ENCODE results near the gene NBDY.

NBDY gene

DNA sequence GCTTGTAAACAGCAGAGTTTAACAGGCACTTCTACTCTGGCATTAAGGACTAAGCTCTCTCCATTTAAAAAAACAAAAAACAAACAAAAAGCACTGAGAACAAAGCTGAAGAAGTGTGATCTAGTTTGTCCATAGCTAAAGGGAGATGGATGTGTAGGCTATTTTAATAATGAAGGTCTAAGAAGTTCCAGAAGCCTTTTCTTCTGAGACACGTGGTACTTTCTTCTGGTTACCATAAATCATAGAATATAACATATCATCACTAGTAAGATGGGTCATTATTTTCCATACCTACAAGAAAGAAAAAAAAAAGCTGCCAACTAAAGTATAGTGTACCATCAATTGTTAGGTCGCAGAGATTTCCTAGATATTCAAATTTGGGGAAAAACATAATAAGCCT, 722 bp upstream of the NBDY start:
- ATAC-seq: peak; percentile 41; the same call in 2 of the 3 replicates
- no peak for TF ChIP-seq RARB (CRISPR knock-in tag; IDR thresholded peaks at IDR 0.05)
- TF ChIP-seq, protein P1, sequence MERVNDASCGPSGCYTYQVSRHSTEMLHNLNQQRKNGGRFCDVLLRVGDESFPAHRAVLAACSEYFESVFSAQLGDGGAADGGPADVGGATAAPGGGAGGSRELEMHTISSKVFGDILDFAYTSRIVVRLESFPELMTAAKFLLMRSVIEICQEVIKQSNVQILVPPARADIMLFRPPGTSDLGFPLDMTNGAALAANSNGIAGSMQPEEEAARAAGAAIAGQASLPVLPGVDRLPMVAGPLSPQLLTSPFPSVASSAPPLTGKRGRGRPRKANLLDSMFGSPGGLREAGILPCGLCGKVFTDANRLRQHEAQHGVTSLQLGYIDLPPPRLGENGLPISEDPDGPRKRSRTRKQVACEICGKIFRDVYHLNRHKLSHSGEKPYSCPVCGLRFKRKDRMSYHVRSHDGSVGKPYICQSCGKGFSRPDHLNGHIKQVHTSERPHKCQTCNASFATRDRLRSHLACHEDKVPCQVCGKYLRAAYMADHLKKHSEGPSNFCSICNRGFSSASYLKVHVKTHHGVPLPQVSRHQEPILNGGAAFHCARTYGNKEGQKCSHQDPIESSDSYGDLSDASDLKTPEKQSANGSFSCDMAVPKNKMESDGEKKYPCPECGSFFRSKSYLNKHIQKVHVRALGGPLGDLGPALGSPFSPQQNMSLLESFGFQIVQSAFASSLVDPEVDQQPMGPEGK (CRISPR knock-in tag; IDR thresholded peaks at IDR 0.05; ENCODE audit: borderline replicate concordance): no peak
- no peak for TF ChIP-seq TCF4 (CRISPR knock-in tag; IDR thresholded peaks at IDR 0.05; ENCODE audit: borderline replicate concordance)
- TF ChIP-seq OSR1 (CRISPR knock-in tag; IDR thresholded peaks at IDR 0.05): no peak
- no peak for TF ChIP-seq ARNTL (CRISPR knock-in tag; IDR thresholded peaks at IDR 0.05; ENCODE audit: borderline replicate concordance, low read depth)
- no peak for TF ChIP-seq ZFP30 (CRISPR knock-in tag; IDR thresholded peaks at IDR 0.05)
- no peak for TF ChIP-seq ZFP3 (CRISPR knock-in tag; IDR thresholded peaks at IDR 0.05)
- TF ChIP-seq ZNF565 (CRISPR knock-in tag; conservative IDR thresholded peaks at IDR 0.05; ENCODE audit: low read depth): no peak
- no peak for TF ChIP-seq ZNF70 (CRISPR knock-in tag; IDR thresholded peaks at IDR 0.05)
- TF ChIP-seq GLIS3 (CRISPR knock-in tag; IDR thresholded peaks at IDR 0.05): no peak
- TF ChIP-seq, protein P2, sequence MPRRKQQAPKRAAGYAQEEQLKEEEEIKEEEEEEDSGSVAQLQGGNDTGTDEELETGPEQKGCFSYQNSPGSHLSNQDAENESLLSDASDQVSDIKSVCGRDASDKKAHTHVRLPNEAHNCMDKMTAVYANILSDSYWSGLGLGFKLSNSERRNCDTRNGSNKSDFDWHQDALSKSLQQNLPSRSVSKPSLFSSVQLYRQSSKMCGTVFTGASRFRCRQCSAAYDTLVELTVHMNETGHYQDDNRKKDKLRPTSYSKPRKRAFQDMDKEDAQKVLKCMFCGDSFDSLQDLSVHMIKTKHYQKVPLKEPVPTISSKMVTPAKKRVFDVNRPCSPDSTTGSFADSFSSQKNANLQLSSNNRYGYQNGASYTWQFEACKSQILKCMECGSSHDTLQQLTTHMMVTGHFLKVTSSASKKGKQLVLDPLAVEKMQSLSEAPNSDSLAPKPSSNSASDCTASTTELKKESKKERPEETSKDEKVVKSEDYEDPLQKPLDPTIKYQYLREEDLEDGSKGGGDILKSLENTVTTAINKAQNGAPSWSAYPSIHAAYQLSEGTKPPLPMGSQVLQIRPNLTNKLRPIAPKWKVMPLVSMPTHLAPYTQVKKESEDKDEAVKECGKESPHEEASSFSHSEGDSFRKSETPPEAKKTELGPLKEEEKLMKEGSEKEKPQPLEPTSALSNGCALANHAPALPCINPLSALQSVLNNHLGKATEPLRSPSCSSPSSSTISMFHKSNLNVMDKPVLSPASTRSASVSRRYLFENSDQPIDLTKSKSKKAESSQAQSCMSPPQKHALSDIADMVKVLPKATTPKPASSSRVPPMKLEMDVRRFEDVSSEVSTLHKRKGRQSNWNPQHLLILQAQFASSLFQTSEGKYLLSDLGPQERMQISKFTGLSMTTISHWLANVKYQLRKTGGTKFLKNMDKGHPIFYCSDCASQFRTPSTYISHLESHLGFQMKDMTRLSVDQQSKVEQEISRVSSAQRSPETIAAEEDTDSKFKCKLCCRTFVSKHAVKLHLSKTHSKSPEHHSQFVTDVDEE (CRISPR knock-in tag; IDR thresholded peaks at IDR 0.05): no peak
- TF ChIP-seq, protein P3, sequence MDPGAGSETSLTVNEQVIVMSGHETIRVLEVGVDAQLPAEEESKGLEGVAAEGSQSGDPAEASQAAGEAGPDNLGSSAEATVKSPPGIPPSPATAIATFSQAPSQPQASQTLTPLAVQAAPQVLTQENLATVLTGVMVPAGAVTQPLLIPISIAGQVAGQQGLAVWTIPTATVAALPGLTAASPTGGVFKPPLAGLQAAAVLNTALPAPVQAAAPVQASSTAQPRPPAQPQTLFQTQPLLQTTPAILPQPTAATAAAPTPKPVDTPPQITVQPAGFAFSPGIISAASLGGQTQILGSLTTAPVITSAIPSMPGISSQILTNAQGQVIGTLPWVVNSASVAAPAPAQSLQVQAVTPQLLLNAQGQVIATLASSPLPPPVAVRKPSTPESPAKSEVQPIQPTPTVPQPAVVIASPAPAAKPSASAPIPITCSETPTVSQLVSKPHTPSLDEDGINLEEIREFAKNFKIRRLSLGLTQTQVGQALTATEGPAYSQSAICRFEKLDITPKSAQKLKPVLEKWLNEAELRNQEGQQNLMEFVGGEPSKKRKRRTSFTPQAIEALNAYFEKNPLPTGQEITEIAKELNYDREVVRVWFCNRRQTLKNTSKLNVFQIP (CRISPR knock-in tag; IDR thresholded peaks at IDR 0.05; ENCODE audit: borderline replicate concordance, low read depth): no peak
- TF ChIP-seq CSDC2 (CRISPR knock-in tag; IDR thresholded peaks at IDR 0.05): no peak
- TF ChIP-seq ZNF8 (CRISPR knock-in tag; IDR thresholded peaks at IDR 0.05): no peak
- no peak for TF ChIP-seq PPARA (CRISPR knock-in tag; IDR thresholded peaks at IDR 0.05; ENCODE audit: borderline replicate concordance)
- TF ChIP-seq ZC3H10 (CRISPR knock-in tag; IDR thresholded peaks at IDR 0.05): no peak
- no peak for TF ChIP-seq ISL1 (CRISPR knock-in tag; IDR thresholded peaks at IDR 0.05)
- no peak for TF ChIP-seq SNAI2 (CRISPR knock-in tag; IDR thresholded peaks at IDR 0.05)
- TF ChIP-seq ESRRG (CRISPR knock-in tag; IDR thresholded peaks at IDR 0.05): no peak
- TF ChIP-seq, protein P4, sequence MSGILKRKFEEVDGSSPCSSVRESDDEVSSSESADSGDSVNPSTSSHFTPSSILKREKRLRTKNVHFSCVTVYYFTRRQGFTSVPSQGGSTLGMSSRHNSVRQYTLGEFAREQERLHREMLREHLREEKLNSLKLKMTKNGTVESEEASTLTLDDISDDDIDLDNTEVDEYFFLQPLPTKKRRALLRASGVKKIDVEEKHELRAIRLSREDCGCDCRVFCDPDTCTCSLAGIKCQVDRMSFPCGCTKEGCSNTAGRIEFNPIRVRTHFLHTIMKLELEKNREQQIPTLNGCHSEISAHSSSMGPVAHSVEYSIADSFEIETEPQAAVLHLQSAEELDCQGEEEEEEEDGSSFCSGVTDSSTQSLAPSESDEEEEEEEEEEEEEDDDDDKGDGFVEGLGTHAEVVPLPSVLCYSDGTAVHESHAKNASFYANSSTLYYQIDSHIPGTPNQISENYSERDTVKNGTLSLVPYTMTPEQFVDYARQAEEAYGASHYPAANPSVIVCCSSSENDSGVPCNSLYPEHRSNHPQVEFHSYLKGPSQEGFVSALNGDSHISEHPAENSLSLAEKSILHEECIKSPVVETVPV (CRISPR knock-in tag; IDR thresholded peaks at IDR 0.05): no peak

DNA sequence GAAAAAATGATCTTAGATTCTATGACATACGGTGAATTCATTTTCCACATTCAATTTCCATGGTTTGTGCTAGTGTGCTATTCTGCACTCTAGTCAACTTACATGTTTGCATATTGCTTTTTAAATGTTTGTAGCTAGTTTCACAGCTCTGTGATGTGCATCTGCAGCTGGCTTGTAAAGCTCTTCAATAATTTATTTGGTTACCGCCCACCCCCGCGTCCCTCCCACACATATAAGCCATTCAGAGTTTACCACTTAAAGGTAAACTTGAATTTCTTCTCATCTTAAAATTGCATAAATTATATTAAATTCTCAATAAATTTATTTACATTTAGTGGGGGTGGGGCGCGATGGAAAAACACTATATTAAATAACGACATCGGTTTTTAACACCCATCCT, 291 bp upstream of the NBDY start:
- peak; percentile 72 for ATAC-seq
- TF ChIP-seq ZNF565 (CRISPR knock-in tag; conservative IDR thresholded peaks at IDR 0.05; ENCODE audit: low read depth): no peak
- TF ChIP-seq, protein P4 (CRISPR knock-in tag; IDR thresholded peaks at IDR 0.05): no peak
- no peak for TF ChIP-seq TCF4 (CRISPR knock-in tag; IDR thresholded peaks at IDR 0.05; ENCODE audit: borderline replicate concordance)
- TF ChIP-seq, protein P3 (CRISPR knock-in tag; IDR thresholded peaks at IDR 0.05; ENCODE audit: borderline replicate concordance, low read depth): no peak
- no peak for TF ChIP-seq CSDC2 (CRISPR knock-in tag; IDR thresholded peaks at IDR 0.05)
- TF ChIP-seq, protein P2 (CRISPR knock-in tag; IDR thresholded peaks at IDR 0.05): no peak
- no peak for TF ChIP-seq TOX (CRISPR knock-in tag; IDR thresholded peaks at IDR 0.05; ENCODE audit: borderline replicate concordance)
- no peak for TF ChIP-seq ISL1 (CRISPR knock-in tag; IDR thresholded peaks at IDR 0.05)
- no peak for TF ChIP-seq PPARA (CRISPR knock-in tag; IDR thresholded peaks at IDR 0.05; ENCODE audit: borderline replicate concordance)
- TF ChIP-seq ARNTL (CRISPR knock-in tag; IDR thresholded peaks at IDR 0.05; ENCODE audit: borderline replicate concordance, low read depth): no peak
- no peak for TF ChIP-seq ZNF70 (CRISPR knock-in tag; IDR thresholded peaks at IDR 0.05)
- TF ChIP-seq BACH2 (CRISPR knock-in tag; IDR thresholded peaks at IDR 0.05; ENCODE audit: borderline replicate concordance): no peak
- TF ChIP-seq SNAI2 (CRISPR knock-in tag; IDR thresholded peaks at IDR 0.05): no peak
- no peak for TF ChIP-seq RARB (CRISPR knock-in tag; IDR thresholded peaks at IDR 0.05)
- TF ChIP-seq ZFP30 (CRISPR knock-in tag; IDR thresholded peaks at IDR 0.05): no peak
- TF ChIP-seq, protein P5, sequence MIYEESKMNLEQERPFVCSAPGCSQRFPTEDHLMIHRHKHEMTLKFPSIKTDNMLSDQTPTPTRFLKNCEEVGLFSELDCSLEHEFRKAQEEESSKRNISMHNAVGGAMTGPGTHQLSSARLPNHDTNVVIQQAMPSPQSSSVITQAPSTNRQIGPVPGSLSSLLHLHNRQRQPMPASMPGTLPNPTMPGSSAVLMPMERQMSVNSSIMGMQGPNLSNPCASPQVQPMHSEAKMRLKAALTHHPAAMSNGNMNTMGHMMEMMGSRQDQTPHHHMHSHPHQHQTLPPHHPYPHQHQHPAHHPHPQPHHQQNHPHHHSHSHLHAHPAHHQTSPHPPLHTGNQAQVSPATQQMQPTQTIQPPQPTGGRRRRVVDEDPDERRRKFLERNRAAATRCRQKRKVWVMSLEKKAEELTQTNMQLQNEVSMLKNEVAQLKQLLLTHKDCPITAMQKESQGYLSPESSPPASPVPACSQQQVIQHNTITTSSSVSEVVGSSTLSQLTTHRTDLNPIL (CRISPR knock-in tag; IDR thresholded peaks at IDR 0.05; ENCODE audit: low read depth): no peak
